Neuronal stem cell (in vitro differentiated cells): Measurements from ENCODE around the gene CLASP1.

Experiments used
- DNase-seq: peaks from one replicate; pipeline ENCODE4 v3.0.0-alpha.2; 2013; ENCODE audit warnings: low spot score
- H2AFZ ChIP-seq: one replicate; pipeline ENCODE4 v1.6.1; 2013; ENCODE audit warnings: mild to moderate bottlenecking, low read length, inconsistent platforms
- H2AK5ac ChIP-seq: 2 replicates; pipeline ENCODE4 v1.6.1; 2013; ENCODE audit warnings: low read depth, mild to moderate bottlenecking, inconsistent platforms, low read length, moderate library complexity, mixed read lengths
- H2BK120ac ChIP-seq: 2 replicates; pipeline ENCODE4 v1.6.1; 2013; ENCODE audit warnings: low read depth, mild to moderate bottlenecking, inconsistent platforms, low read length, moderate library complexity, mixed read lengths
- H2BK12ac ChIP-seq: one replicate; pipeline ENCODE4 v1.6.1; 2013; ENCODE audit warnings: low read length, inconsistent platforms
- H2BK15ac ChIP-seq: 2 replicates; pipeline ENCODE4 v1.6.1; 2013; ENCODE audit warnings: mild to moderate bottlenecking, low read length, inconsistent platforms, mixed read lengths
- H2BK5ac ChIP-seq: one replicate; pipeline ENCODE4 v1.6.1; 2013; ENCODE audit warnings: inconsistent platforms, mild to moderate bottlenecking, low read length, moderate library complexity
- H3K14ac ChIP-seq: one replicate; pipeline ENCODE4 v1.6.1; 2013; ENCODE audit warnings: low read length, inconsistent platforms
- H3K18ac ChIP-seq: 2 replicates; pipeline ENCODE4 v1.6.1; 2013; ENCODE audit warnings: low read length, inconsistent platforms
- H3K23ac ChIP-seq: 2 replicates; pipeline ENCODE4 v1.6.1; 2013; ENCODE audit warnings: low read depth, mild to moderate bottlenecking, mixed read lengths, low read length, inconsistent platforms; ENCODE audit not compliant: poor library complexity
- H3K27ac ChIP-seq: replicated peaks from 3 replicates; pipeline ENCODE4 v1.5.1; 2013; ENCODE audit warnings: low read length, inconsistent platforms
- H3K27me3 ChIP-seq, 3 experiments: 2 replicates each; pipeline ENCODE4 v1.6.1; 2013; ENCODE audit warnings: low read length in 3 of 3, mild to moderate bottlenecking in 2 of 3, inconsistent platforms in 1 of 3, low read depth in 1 of 3, mixed read lengths in 1 of 3, moderate library complexity in 1 of 3; ENCODE audit not compliant: control insufficient read depth in 3 of 3, insufficient read depth in 3 of 3
- H3K36me3 ChIP-seq, 2 donors: replicated peaks in 1 of 2; 2 replicates each; pipeline ENCODE4 v1.6.1; 2013; ENCODE audit warnings: low read length in 2 of 2; ENCODE audit not compliant: control insufficient read depth in 2 of 2, insufficient read depth in 2 of 2
- H3K4ac ChIP-seq: 2 replicates; pipeline ENCODE4 v1.6.1; 2013; ENCODE audit warnings: inconsistent platforms, mild to moderate bottlenecking, low read length, moderate library complexity
- H3K4me1 ChIP-seq, 2 donors: 1 replicate in 1 of 2; 2 replicates in 1 of 2; pipeline ENCODE4 v1.6.1; 2013; ENCODE audit warnings: low read length in 2 of 2, low read depth in 1 of 2; ENCODE audit not compliant: control insufficient read depth in 2 of 2, insufficient read depth in 1 of 2
- H3K4me2 ChIP-seq: one replicate; pipeline ENCODE4 v1.6.1; 2013; ENCODE audit warnings: mild to moderate bottlenecking, low read length, inconsistent platforms; ENCODE audit not compliant: insufficient read depth, poor library complexity, severe bottlenecking
- H3K4me3 ChIP-seq, 2 donors: 2 replicates each; pipeline ENCODE4 v1.5.1; 2013; ENCODE audit warnings: low read length in 2 of 2, mild to moderate bottlenecking in 2 of 2, inconsistent platforms in 1 of 2, moderate library complexity in 1 of 2
- H3K79me1 ChIP-seq: one replicate; pipeline ENCODE4 v1.6.1; 2013; ENCODE audit warnings: low read depth, mild to moderate bottlenecking, inconsistent platforms, low read length, moderate library complexity
- H3K9ac ChIP-seq: one replicate; pipeline ENCODE4 v1.6.1; 2013; ENCODE audit warnings: mild to moderate bottlenecking, low read depth, low read length, inconsistent platforms; ENCODE audit not compliant: poor library complexity
- H3K9me3 ChIP-seq, 2 donors: replicated peaks in 1 of 2; 2 replicates each; pipeline versions ENCODE3 to v1.6.1; 2013; ENCODE audit warnings: low read length in 2 of 2, mild to moderate bottlenecking in 2 of 2, inconsistent platforms in 1 of 2, low read depth in 1 of 2, mixed read lengths in 1 of 2, moderate library complexity in 1 of 2; ENCODE audit not compliant: control insufficient read depth in 2 of 2, insufficient read depth in 1 of 2
- H4K8ac ChIP-seq: one replicate; pipeline ENCODE4 v1.6.1; 2013; ENCODE audit warnings: low read depth, mild to moderate bottlenecking, inconsistent platforms, low read length, moderate library complexity
- H4K91ac ChIP-seq: one replicate; pipeline ENCODE4 v1.6.1; 2013; ENCODE audit warnings: low read length, low read depth, mild to moderate bottlenecking, inconsistent platforms; ENCODE audit not compliant: poor library complexity
- WGBS, 2 donors: extraction: QIAGEN DNeasy Blood & Tissue Kit; methylation state at CpG; one replicate each; pipeline ENCODE4 v1.1.7; 2013; ENCODE audit warnings: missing lambda C conversion rate in 2 of 2, mixed read lengths in 1 of 2; ENCODE audit not compliant: insufficient read length in 2 of 2, insufficient replicate concordance in 1 of 2; ENCODE audit errors: extremely low coverage in 2 of 2; 5-methylcytosine and 5-hydroxymethylcytosine counted together

Gene CLASP1

DNA sequence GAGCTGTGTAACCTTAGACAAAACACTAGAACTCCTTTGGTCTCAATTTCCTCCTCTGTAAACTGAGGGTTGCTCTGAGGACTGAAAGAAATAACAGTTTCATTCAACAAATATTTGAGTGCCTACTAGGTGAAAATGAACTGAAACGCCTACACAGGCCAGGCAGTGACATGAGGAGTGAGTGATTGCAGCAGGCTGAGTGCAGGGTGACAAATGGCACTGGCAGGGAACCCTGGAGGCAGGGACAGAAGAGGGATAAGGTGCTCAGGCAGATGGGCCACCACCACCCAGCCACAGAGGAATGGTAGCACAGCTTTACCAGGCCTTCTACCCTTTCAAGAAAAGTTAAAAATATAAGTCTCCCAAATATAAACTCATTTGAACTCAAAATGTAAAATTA, 130.1 kb downstream of the CLASP1 start:
- Histone ChIP-seq H3K4me3 (no peak overlapping the region), H3K4ac (no peak overlapping the region), H2BK120ac (no peak overlapping the region), H3K23ac (no peak overlapping the region), H3K9me3 (no peaks in the 10 kb centered on the region), H3K27me3 (no peaks in the 10 kb centered on the region), H2AFZ (no peak overlapping the region), H2BK5ac (no peak overlapping the region), H3K9ac (no peak overlapping the region), H3K27ac (peak overlapping the region; percentile 40), H3K4me2 (no peak overlapping the region), H2BK15ac (no peak overlapping the region), H2AK5ac (no peak overlapping the region), H3K4me1 (peaks cover 24 to 31% of the 10 kb centered on the region in 2 donors), H3K14ac (no peak overlapping the region), H3K36me3 (peaks cover 0 to 78% of the 10 kb centered on the region in 2 donors), H4K8ac (no peak overlapping the region), H4K91ac (no peak overlapping the region), H3K79me1 (peaks cover 3% of the 10 kb centered on the region), H2BK12ac (peak overlapping the region; percentile 61), H3K18ac (peak overlapping the region; percentile 88)
- WGBS, 2 donors = no CpG with 5 or more reads among the region's 1 CpG
- no peak for DNase-seq

DNA sequence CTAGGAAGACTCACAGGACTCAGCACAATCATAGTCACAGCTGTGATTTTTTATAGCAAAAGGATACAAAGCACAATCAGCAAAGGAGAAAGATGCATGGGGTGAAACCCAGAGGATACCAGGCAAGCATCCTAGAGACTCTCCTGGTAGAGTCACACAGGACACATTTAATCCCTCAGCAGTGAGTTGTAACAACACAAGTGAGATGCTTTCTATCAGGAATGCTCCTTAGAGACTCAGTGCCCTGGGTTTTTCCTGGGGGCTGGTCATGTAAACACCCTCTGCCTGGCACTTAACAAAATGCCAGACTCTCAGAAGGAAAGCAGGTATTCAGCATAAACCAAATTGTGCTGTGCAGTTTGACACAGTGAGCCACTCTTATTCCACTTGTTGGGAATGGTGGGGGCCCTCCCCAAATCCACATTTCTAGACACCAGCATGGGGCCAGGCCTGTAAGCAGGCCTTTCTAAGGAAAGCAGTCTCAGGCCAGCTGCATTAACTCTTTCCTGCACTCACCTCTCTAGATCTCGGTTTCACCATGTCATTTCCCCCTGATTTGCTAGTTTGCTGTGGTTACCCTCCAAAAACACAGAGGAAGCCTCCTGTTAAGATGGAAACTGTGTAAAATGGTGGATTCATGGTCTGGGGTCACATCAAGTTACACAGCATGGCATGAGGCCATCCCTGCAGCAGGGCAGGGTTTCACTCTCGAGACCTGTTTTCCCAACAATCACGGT, 135.5 kb downstream of the CLASP1 start:
- H3K9ac ChIP-seq = no peak overlapping the region
- no peak overlapping the region for H3K4ac ChIP-seq
- no peak overlapping the region for H4K91ac ChIP-seq
- H2BK5ac ChIP-seq = no peak overlapping the region
- no peak overlapping the region for H3K18ac ChIP-seq
- H2BK12ac ChIP-seq = no peak overlapping the region
- no peak overlapping the region for H2AFZ ChIP-seq
- no peak overlapping the region for H3K4me3 ChIP-seq
- H3K36me3 ChIP-seq = peaks cover 0 to 76% of the 10 kb centered on the region in 2 donors
- H3K4me1 ChIP-seq = peaks cover 0 to 15% of the 10 kb centered on the region in 2 donors
- H3K9me3 ChIP-seq = peaks cover 0 to 6% of the 10 kb centered on the region in 2 donors
- H3K27ac ChIP-seq = peak overlapping the region; percentile 17
- H2AK5ac ChIP-seq = no peak overlapping the region
- peak overlapping the region; percentile 11 for H3K4me2 ChIP-seq
- no peak overlapping the region for H2BK120ac ChIP-seq
- H3K79me1 ChIP-seq = no peaks in the 10 kb centered on the region
- no peak overlapping the region for H4K8ac ChIP-seq
- no CpG with 5 or more reads among the region's 3 CpGs for WGBS, 2 donors
- no peak overlapping the region for H3K14ac ChIP-seq
- DNase-seq = no peak
- H3K23ac ChIP-seq = no peak overlapping the region
- H3K27me3 ChIP-seq = no peaks in the 10 kb centered on the region
- H2BK15ac ChIP-seq = no peak overlapping the region

DNA sequence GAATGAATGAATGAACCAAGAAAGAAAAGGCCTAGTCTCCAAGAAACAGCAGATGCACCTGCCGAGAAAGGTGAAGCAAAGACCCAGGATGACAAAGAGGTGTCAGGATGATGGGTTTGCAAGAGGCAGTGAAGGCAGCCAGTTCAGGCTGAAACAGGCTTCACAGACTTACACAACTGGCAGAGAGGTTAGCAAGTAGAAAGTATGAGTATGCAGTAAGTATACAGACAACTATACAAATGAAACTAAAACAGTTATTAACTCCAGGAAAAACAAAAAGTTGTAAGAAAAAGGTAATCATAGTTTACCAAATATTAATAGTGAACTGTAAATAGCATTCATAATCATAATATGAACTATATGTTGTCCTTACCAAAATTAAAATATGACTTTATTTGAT, 138.4 kb downstream of the CLASP1 start:
- Histone ChIP-seq H3K4me2 (no peak overlapping the region), H3K4ac (no peak overlapping the region)
- WGBS, 2 donors = no CpG with 5 or more reads among the region's 1 CpG

DNA sequence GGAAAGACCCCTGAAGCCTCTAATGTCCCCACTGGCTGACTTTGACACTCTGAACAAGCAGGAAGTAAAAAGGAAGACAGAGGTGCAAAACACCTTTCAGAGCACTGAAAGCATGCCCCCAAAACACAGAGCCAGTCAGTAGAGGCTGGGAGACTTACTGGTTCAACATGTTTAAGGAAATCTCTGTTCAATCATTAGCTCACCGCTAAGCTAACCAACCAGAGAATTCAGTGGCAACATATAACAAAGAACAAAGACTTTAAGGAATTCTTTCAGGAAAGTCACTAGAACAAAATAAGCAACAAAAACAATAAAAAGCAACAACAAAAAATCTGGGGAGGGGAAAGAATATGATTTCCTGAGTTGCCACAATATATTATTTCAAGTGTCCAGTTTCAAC, 142.6 kb downstream of the CLASP1 start:
- Histone ChIP-seq H4K91ac (no peak overlapping the region), H3K18ac (no peak overlapping the region), H3K9ac (no peak overlapping the region), H3K4me2 (no peak overlapping the region), H3K4me3 (no peak overlapping the region), H3K27ac (no peak overlapping the region), H3K4me1 (peaks cover 0 to 11% of the 10 kb centered on the region in 2 donors), H3K4ac (no peak overlapping the region), H2BK120ac (no peak overlapping the region), H3K23ac (no peak overlapping the region), H3K14ac (no peak overlapping the region), H3K79me1 (no peaks in the 10 kb centered on the region), H2BK12ac (no peak overlapping the region), H2BK5ac (no peak overlapping the region), H2AFZ (no peak overlapping the region), H3K36me3 (peaks cover 4 to 74% of the 10 kb centered on the region in 2 donors), H3K27me3 (no peaks in the 10 kb centered on the region), H2BK15ac (no peak overlapping the region), H3K9me3 (peaks cover 0 to 26% of the 10 kb centered on the region in 2 donors), H2AK5ac (no peak overlapping the region), H4K8ac (no peak overlapping the region)
- DNase-seq = no peak
- WGBS, 2 donors = no CpG with 5 or more reads among the region's 1 CpG

More for the DNA sequence above, 138.4 kb downstream of the CLASP1 start:
- Histone ChIP-seq H3K9ac (no peak overlapping the region), H2AFZ (no peak overlapping the region), H2BK5ac (no peak overlapping the region), H3K79me1 (no peaks in the 10 kb centered on the region), H3K18ac (no peak overlapping the region), H3K23ac (no peak overlapping the region), H3K27ac (no peak overlapping the region), H3K4me1 (peaks cover 0 to 15% of the 10 kb centered on the region in 2 donors), H3K14ac (no peak overlapping the region), H4K91ac (no peak overlapping the region), H4K8ac (no peak overlapping the region), H3K9me3 (peaks cover 0 to 26% of the 10 kb centered on the region in 2 donors), H2BK15ac (no peak overlapping the region), H3K36me3 (peaks cover 0 to 76% of the 10 kb centered on the region in 2 donors), H3K4me3 (no peak overlapping the region), H2AK5ac (no peak overlapping the region), H3K27me3 (no peaks in the 10 kb centered on the region), H2BK120ac (no peak overlapping the region), H2BK12ac (no peak overlapping the region)
- DNase-seq = no peak
